ENCODE data around the gene DGKA.
A peak's percentile ranks its signal among the peaks of the same experiment; 100 is the strongest.
"Not testable (repeated sequence)": the region's sequence is repeated elsewhere in the genome, so short reads cannot be mapped to it uniquely, and the experiment has no call there.

Gene DGKA
- total RNA-seq = 3.7 to 20.1 (median 8.3) reads per million in 17 experiments

GRCh38 chr12:55930771-55931316 lies at the start of gene DGKA:
Gene DGKA (plus strand): TSS chr12:55931162. CDS start chr12:55936504, 5,342 bp downstream.
- DNase-seq = peak; percentile 29 to 76 (median 54)

- DNase-seq = no peak
Observed at GRCh38 chr12:55885113-55885512, 45.8 kb upstream of the DGKA start.

GRCh38 chr12:55891310-55891709 lies 39.7 kb upstream of the DGKA start:
- DNase-seq = no peak

GRCh38 chr12:55893723-55894122 lies 37.2 kb upstream of the DGKA start:
- DNase-seq = no peak

- peak; percentile 22 to 54 (median 40) for DNase-seq
Observed at GRCh38 chr12:55899082-55899481, 31.9 kb upstream of the DGKA start.

- DNase-seq = no peak
Observed at GRCh38 chr12:55901881-55902490, 29.0 kb upstream of the DGKA start.

GRCh38 chr12:55906056-55906455 lies 24.9 kb upstream of the DGKA start:
- DNase-seq = peak in 2 of 4 experiments; percentile 24 to 28

GRCh38 chr12:55908726-55909512 lies 22.0 kb upstream of the DGKA start:
- no peak for DNase-seq

- DNase-seq = no peak
Observed at GRCh38 chr12:55909513-55909884, 21.5 kb upstream of the DGKA start.

- DNase-seq = no peak
Observed at GRCh38 chr12:55912908-55913307, 18.1 kb upstream of the DGKA start.

- peak in 3 of 4 experiments; percentile 13 to 71 (median 70) for DNase-seq
Observed at GRCh38 chr12:55915482-55915859, 15.5 kb upstream of the DGKA start.

- peak in 3 of 4 experiments; percentile 40 to 52 (median 46) for DNase-seq
Observed at GRCh38 chr12:55919032-55919431, 11.9 kb upstream of the DGKA start.

GRCh38 chr12:55922126-55922525 lies 8.8 kb upstream of the DGKA start:
- DNase-seq = peak in 2 of 4 experiments; percentile 16 to 19

GRCh38 chr12:55923648-55924047 lies 7.3 kb upstream of the DGKA start:
- DNase-seq = not testable (repeated sequence)

- no peak for DNase-seq
Observed at GRCh38 chr12:55925371-55925770, 5.6 kb upstream of the DGKA start.

- DNase-seq = no peak
Observed at GRCh38 chr12:55925870-55926737, 4.9 kb upstream of the DGKA start.

- peak; percentile 88 to 93 (median 90) for DNase-seq
Observed at GRCh38 chr12:55926738-55927587, 4.0 kb upstream of the DGKA start.

- DNase-seq = peak; percentile 94 to 97 (median 95)
Observed at GRCh38 chr12:55927588-55928502, 3.1 kb upstream of the DGKA start, which contains the start of gene PYM1. Gene PYM1 (minus strand): TSS chr12:55927894. CDS start chr12:55927761, 133 bp downstream.

GRCh38 chr12:55929306-55929791 lies 1.6 kb upstream of the DGKA start:
- peak in 3 of 4 experiments; percentile 13 to 40 (median 37) for DNase-seq

- DNase-seq = peak in 2 of 4 experiments; percentile 25 to 32
Observed at GRCh38 chr12:55931317-55931779, 386 bp downstream of the DGKA start.

All from suppressor macrophage (primary cell).